Hematopoietic multipotent progenitor cell treated with erythropoietin and hydrocortisone succinate and interleukin-3 and kit ligand, for 17 days (in vitro differentiated cells): ENCODE measurements around the gene FZD7.

Experiments
- DNase-seq: peaks from one replicate; pipeline ENCODE4 v3.0.0-alpha.2; 2015; ENCODE audit warnings: low spot score

The FZD7 gene

GRCh38 chr2:202014318-202014717 is 19.3 kb upstream of the FZD7 start:
- DNase-seq = no peak

GRCh38 chr2:202014759-202015211 is 18.9 kb upstream of the FZD7 start:
- DNase-seq = no peak

- no peak for DNase-seq
Measured at GRCh38 chr2:202015471-202015870, 18.2 kb upstream of the FZD7 start.

GRCh38 chr2:202016579-202017227 is 17.0 kb upstream of the FZD7 start:
- no peak for DNase-seq

GRCh38 chr2:202017940-202018339 is 15.7 kb upstream of the FZD7 start:
- DNase-seq = no peak

GRCh38 chr2:202018950-202019349 is 14.7 kb upstream of the FZD7 start:
- no peak for DNase-seq

- DNase-seq = no peak
Measured at GRCh38 chr2:202019689-202020450, 13.8 kb upstream of the FZD7 start.

- no peak for DNase-seq
Measured at GRCh38 chr2:202022755-202023154, 10.9 kb upstream of the FZD7 start.

- DNase-seq = no peak
Measured at GRCh38 chr2:202023198-202023903, 10.3 kb upstream of the FZD7 start.

GRCh38 chr2:202023904-202024266 is 9.8 kb upstream of the FZD7 start:
- DNase-seq = no peak

GRCh38 chr2:202024871-202025270 is 8.8 kb upstream of the FZD7 start:
- no peak for DNase-seq

- no peak for DNase-seq
Measured at GRCh38 chr2:202025816-202026215, 7.8 kb upstream of the FZD7 start.

GRCh38 chr2:202026507-202026906 is 7.1 kb upstream of the FZD7 start:
- DNase-seq = no peak

- DNase-seq = no peak
Measured at GRCh38 chr2:202030691-202031090, 3.0 kb upstream of the FZD7 start.

GRCh38 chr2:202031246-202031951 is 2.3 kb upstream of the FZD7 start:
- no peak for DNase-seq

- no peak for DNase-seq
Measured at GRCh38 chr2:202032846-202033316, 774 bp upstream of the FZD7 start.

- DNase-seq = no peak
Measured at GRCh38 chr2:202034249-202035088, 814 bp downstream of the FZD7 start.

GRCh38 chr2:202035089-202035940 is 1.7 kb downstream of the FZD7 start:
- DNase-seq = no peak

GRCh38 chr2:202035941-202036372 is 2.3 kb downstream of the FZD7 start:
- no peak for DNase-seq

GRCh38 chr2:202036601-202037037 is 3.0 kb downstream of the FZD7 start:
- DNase-seq = no peak
